Stimulated activated CD8-positive, alpha-beta memory T cell treated with anti-CD3 and anti-CD28 coated beads, Interleukin-12 subunit alpha, Interleukin-12 subunit beta, amount 100 ng/mL, for 4 hours (primary cell): ENCODE results near the gene CXCR6.
A peak's percentile ranks its signal among the peaks of the same experiment; 100 is the strongest.

Source experiments
- DNase-seq: peaks from one replicate; pipeline ENCODE4 v3.0.0-alpha.2; 2020; ENCODE audit warnings: low read depth

Gene CXCR6

DNA sequence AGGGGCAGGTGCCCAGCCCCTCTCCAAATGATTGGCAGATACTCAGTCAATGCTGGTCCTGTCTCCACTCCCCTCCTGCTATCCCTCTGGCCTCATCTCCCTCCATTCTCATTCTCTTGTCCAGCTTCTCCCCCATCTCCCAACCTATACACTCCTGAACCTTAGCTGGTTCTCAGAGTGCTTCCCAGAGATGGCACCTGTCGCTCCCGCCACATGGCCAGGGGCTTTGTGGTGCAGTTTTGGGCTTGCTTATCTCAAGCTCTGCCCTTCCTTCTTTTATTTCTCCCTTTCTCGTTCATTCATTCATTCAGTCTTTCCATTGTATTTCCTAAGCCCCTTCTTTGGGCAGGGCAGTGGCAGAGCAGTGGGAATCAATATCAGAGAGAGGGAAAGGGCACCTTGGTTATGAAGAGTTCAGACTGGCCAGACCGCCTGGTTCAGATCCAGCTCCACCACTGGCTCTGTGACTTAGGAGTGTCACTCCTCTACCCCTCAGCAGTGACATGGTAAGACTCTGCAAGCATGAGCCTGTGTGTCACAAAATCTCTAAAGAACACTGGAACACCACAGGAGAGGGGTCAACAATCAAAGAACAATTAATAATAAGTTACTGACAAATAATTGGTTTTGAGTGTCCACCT, 20.2 kb upstream of the CXCR6 start:
- no peak for DNase-seq

- DNase-seq = no peak
Observed at GRCh38 chr3:45923755-45924154, 19.5 kb upstream of the CXCR6 start.

DNA sequence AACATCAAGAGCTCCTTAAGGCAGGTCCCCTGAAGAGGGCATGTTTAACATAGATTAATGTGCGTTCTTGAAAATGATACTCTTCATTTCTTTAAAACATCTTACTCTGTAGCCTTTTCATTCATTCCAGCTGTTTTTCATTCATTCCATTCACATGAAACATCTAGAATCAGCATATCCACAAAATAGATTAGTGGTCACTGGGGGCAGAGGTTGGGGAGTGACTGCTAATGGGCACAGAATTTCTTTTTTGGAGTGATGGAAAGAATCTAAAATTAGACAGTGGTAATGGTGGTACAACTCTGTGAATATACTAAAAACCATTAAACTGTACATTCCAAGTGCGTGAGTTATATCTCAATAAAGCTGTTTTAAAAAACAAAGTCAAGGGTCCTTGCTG, 15.4 kb upstream of the CXCR6 start:
- no peak for DNase-seq

- DNase-seq = peak; percentile 47
Observed at GRCh38 chr3:45929042-45929679, 14.1 kb upstream of the CXCR6 start.

DNA sequence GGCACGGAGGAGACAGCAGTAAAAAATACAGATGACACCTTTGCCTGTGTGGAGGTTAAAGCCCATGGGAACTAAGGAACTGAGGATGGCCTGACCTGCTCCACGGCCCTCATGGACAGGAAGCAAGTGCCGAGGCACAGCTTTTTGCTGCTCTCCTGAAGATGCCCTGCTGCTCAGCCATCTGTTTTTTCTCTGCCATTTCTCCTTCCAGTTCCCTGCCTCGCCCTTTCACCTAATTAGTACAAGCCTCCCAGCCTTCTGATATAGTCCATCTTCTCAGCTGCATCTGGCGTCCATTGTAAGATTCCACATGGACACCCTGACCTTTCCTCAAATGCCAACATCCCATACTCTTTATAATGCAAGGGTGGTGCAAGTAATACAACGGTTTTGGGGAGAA, 11.8 kb upstream of the CXCR6 start:
- no peak for DNase-seq

GRCh38 chr3:45932112-45932511, 11.2 kb upstream of the CXCR6 start:
- no peak for DNase-seq

DNA sequence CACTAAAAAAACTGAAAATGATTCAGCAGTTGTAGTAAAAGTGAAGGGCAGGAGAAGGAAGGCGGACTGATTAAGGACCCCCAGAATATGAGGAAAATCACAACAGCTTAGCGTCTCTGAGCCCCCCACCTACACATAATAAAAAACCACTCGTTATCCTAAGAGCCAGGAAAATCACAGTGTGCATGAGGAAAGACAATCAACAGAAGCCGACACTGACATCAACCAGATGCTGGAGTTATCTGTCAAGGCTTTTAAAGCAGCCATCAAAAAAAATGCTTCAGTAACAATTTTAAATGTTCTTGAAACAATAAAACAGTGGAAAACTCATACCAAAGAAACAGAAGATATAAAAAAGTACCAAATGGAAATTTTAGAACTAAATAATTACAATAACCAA, 9.7 kb upstream of the CXCR6 start:
- DNase-seq = no peak

DNA sequence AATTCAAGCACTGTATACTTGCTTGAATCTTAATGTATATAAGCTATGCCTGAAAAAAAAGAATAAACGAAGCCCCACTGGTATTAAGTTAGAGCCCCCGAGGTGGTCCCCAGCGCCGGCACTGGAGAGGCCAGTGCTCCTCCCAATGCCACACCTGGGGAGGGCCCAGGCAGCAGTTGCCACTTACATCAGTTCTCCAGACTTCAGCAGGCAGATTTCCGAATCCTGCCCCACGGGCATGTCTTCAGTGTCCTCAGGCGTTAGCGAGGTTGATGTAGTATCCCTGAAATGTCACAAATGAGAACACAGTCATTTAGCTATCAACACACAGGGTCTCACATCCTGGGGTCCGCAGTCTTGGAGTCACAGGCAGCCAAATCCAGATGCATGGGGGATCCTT, 7.0 kb upstream of the CXCR6 start:
- no peak for DNase-seq

GRCh38 chr3:45937206-45938042, 5.8 kb upstream of the CXCR6 start:
- no peak for DNase-seq

DNA sequence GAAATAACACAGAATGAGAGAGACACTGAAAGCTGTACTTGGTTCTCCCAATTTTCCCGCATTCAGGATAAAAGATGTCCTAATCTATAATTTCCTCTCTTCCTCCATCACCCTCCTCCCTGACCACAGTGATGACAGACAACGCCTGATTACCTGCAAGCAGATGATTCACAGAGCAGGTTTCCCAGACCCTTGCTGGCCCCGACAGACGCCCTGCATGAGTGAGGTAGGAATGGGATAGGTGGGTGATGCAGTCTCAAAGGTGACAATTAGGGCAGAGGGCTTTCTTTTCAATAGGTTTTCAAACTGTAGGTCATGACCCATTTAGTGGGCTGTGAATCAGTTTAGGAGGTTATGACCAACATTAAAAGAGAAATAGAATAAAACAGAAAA, 5.2 kb upstream of the CXCR6 start:
- DNase-seq = no peak

DNA sequence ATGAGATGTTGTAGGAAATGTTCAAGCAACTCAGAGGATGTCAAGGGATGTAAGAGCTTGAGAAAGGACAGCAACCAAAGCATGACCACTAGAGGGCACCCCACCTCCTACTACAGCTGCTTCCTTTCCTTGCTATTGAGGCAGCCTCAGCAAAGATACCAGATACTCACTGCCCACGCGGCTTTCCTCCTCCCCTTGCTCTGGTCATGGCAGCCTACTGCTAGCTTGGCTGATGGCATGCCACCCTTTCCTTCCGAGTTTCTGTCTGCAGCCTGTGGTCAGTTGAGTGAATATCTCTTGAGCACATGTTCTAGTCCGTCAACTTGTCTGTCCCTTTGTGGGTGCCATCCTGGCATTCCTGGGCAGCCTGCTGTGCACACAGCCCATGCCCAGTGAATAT, 4.4 kb upstream of the CXCR6 start:
- peak; percentile 65 for DNase-seq

GRCh38 chr3:45939341-45939771, 3.9 kb upstream of the CXCR6 start:
- no peak for DNase-seq

- DNase-seq = no peak
Observed at GRCh38 chr3:45940004-45940780, 3.1 kb upstream of the CXCR6 start.

- no peak for DNase-seq
Observed at GRCh38 chr3:45940781-45941365, 2.4 kb upstream of the CXCR6 start.

DNA sequence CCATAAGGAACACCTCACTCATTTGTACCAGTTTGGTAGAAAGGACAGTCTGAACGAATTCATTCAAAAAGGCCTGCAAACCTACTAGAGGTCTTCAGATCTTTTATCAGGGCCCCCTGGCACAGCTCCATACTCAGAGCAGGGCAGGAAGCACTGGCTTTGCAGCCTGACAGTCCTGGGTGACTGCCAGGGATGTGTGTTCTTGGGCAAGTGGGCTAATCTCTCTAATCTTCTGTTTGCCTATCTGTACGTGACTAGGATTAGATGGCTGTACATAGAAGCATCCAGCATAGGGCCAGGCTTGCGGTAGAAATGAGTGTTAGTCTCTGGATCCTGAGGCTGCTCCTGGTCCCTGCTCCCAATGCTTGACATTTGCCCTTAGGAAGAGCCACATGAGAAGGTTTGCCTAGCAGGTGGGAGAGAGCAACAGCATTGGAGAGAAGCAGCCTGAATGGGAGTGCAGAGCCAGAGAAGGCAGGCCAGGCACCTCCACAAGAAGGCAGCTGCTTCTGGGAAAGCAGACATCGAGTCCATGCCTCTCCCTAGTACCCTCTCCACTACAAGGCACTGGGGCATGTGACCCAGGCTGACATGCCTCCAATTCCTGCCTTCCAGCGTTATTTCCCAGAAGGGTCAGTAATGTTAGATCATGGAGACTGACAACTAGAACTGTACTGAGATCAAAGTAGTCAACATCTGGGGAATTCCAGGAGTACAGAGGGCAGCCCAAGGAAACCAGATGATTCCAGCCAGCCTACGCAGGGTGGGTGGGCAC, 1.0 kb upstream of the CXCR6 start:
- DNase-seq = no peak

DNA sequence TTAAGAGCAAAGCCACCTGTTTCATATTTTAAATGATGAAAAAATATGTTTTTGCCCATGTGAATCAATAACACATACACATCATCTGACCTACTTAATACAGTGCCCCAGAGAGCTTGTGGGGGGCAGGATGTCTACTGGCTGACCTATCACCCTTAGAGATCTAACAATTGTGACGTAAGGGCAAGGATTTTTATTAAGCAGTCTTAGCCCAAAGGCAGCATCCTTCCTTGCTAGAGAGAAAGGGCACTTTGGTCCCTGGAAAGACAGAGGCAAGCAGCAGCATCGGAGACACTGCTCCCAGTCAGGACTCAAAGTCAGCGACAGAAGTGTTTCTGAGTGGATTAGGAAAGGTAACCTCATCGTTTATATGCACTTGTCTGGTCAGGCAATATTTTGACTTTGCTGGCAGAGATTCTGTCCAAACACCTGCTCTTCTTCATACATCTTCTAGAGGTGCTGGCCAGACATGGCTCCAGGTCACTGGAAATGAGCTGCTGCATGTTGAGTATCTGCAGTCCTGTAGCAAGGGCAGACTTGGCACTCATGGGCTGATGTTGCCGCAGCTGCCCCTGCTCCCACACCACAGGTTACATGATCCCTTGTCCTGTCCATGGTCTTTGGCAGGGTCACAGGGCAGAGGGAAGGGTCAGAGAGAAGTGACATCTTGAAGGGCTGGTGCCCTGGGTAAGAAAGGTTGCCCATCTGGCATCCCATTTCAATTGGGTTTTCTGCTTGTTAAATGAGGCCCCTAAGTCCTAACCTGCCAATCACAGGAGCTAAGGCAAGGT, 1.8 kb downstream of the CXCR6 start:
- no peak for DNase-seq

DNA sequence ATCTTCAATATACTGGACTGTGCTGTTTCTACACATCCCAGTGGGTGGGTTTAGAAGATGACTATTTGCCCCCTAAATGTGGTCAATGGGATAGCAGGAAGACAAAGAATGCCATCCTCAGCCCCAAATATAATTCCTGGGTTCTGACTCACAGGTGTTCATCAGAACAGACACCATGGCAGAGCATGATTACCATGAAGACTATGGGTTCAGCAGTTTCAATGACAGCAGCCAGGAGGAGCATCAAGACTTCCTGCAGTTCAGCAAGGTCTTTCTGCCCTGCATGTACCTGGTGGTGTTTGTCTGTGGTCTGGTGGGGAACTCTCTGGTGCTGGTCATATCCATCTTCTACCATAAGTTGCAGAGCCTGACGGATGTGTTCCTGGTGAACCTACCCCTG, 3.0 kb downstream of the CXCR6 start:
- no peak for DNase-seq

GRCh38 chr3:45946875-45947274, 3.6 kb downstream of the CXCR6 start:
- no peak for DNase-seq

DNA sequence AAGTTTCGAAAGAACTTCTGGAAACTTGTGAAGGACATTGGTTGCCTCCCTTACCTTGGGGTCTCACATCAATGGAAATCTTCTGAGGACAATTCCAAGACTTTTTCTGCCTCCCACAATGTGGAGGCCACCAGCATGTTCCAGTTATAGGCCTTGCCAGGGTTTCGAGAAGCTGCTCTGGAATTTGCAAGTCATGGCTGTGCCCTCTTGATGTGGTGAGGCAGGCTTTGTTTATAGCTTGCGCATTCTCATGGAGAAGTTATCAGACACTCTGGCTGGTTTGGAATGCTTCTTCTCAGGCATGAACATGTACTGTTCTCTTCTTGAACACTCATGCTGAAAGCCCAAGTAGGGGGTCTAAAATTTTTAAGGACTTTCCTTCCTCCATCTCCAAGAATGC, 4.1 kb downstream of the CXCR6 start:
- DNase-seq = no peak

- no peak for DNase-seq
Observed at GRCh38 chr3:45948311-45948781, 5.1 kb downstream of the CXCR6 start.
